HEK293 (cell line): ENCODE data around the gene EXOSC5.

Source experiments
- ZNF138 ChIP-seq: fragments of 450-650 bp; formaldehyde crosslinking; IDR thresholded peaks from 2 replicates; pipeline ENCODE4 v1.5.1; 2016; ENCODE audit warnings: missing biosample characterization, missing genetic modification characterization, borderline replicate concordance
- TF ChIP-seq, protein P1 (sequence below): fragments of 450-650 bp; formaldehyde crosslinking; IDR thresholded peaks from 2 replicates; pipeline ENCODE4 v1.5.1; 2016; ENCODE audit warnings: missing biosample characterization, missing genetic modification characterization
- TF ChIP-seq, protein P2 (sequence below): fragments of 450-650 bp; formaldehyde crosslinking; IDR thresholded peaks from 2 replicates; pipeline ENCODE4 v1.5.1; 2016; ENCODE audit warnings: missing biosample characterization, missing genetic modification characterization
- TF ChIP-seq, protein P3 (sequence below): sonication (generic); formaldehyde crosslinking; IDR thresholded peaks from 2 replicates; pipeline ENCODE4 v1.8.1; 2022; ENCODE audit warnings: mild to moderate bottlenecking, moderate library complexity, missing genetic modification reagents

DNA sequence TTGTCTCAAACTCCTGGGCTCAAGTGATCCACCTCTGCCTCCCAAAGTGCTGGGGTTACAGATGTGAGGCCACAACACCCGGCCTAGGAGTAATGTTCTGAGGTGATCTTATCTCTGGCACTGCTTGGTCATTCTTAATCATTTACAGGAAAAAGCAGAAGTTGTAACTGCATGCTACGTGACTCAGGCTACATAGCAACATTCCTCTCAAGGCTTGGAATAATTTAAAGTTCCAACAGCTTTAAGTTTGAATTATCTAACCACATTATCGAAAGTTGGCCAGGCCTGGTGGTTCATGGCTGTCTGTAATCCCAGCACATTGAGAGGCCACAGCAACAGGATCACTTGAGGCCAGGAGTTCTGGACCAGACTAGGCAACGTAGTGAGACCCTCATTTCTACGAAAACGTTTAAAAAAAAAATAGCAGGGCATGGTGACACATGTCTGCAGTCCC lies 29.3 kb downstream of the EXOSC5 start:
- TF ChIP-seq, protein P1, sequence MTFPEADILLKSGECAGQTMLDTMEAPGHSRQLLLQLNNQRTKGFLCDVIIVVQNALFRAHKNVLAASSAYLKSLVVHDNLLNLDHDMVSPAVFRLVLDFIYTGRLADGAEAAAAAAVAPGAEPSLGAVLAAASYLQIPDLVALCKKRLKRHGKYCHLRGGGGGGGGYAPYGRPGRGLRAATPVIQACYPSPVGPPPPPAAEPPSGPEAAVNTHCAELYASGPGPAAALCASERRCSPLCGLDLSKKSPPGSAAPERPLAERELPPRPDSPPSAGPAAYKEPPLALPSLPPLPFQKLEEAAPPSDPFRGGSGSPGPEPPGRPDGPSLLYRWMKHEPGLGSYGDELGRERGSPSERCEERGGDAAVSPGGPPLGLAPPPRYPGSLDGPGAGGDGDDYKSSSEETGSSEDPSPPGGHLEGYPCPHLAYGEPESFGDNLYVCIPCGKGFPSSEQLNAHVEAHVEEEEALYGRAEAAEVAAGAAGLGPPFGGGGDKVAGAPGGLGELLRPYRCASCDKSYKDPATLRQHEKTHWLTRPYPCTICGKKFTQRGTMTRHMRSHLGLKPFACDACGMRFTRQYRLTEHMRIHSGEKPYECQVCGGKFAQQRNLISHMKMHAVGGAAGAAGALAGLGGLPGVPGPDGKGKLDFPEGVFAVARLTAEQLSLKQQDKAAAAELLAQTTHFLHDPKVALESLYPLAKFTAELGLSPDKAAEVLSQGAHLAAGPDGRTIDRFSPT (tag by site-specific recombination): no peak
- TF ChIP-seq, protein P2, sequence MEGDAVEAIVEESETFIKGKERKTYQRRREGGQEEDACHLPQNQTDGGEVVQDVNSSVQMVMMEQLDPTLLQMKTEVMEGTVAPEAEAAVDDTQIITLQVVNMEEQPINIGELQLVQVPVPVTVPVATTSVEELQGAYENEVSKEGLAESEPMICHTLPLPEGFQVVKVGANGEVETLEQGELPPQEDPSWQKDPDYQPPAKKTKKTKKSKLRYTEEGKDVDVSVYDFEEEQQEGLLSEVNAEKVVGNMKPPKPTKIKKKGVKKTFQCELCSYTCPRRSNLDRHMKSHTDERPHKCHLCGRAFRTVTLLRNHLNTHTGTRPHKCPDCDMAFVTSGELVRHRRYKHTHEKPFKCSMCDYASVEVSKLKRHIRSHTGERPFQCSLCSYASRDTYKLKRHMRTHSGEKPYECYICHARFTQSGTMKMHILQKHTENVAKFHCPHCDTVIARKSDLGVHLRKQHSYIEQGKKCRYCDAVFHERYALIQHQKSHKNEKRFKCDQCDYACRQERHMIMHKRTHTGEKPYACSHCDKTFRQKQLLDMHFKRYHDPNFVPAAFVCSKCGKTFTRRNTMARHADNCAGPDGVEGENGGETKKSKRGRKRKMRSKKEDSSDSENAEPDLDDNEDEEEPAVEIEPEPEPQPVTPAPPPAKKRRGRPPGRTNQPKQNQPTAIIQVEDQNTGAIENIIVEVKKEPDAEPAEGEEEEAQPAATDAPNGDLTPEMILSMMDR (tag by site-specific recombination): no peak
- TF ChIP-seq, protein P3, sequence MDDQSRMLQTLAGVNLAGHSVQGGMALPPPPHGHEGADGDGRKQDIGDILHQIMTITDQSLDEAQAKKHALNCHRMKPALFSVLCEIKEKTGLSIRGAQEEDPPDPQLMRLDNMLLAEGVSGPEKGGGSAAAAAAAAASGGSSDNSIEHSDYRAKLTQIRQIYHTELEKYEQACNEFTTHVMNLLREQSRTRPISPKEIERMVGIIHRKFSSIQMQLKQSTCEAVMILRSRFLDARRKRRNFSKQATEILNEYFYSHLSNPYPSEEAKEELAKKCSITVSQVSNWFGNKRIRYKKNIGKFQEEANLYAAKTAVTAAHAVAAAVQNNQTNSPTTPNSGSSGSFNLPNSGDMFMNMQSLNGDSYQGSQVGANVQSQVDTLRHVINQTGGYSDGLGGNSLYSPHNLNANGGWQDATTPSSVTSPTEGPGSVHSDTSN (CRISPR knock-in tag): no peak
- TF ChIP-seq ZNF138 (tag by site-specific recombination): no peak
